HepG2 (cell line): ENCODE results near the gene GRIK4. TPM values are rescaled to one million over a fixed set of nuclear protein-coding genes. Genes with fewer than 3 reads are reported as not detected.

Experiments
- BCL6 ChIP-seq: IDR thresholded peaks from 2 replicates; pipeline ENCODE4 v1.6.1; 2016; ENCODE audit warnings: missing genetic modification reagents, missing compliant biosample characterization
- ISL2 ChIP-seq: sonication (generic); formaldehyde crosslinking; IDR thresholded peaks from 2 replicates; pipeline ENCODE4 v1.5.0; 2020; ENCODE audit warnings: missing genetic modification reagents
- SIX1 ChIP-seq: sonication (generic); formaldehyde crosslinking; IDR thresholded peaks from 2 replicates; pipeline ENCODE4 v1.4.0; 2020; ENCODE audit warnings: missing genetic modification reagents, borderline replicate concordance
- polyA plus RNA-seq, 8 experiments: library from polyadenylated mRNA; depleted of rRNA in 3 of 8; stranded (reverse) in 7 of 8; unstranded in 1 of 8; fragments of >200 nt; fragmentation: Illumina TruSeq in 4 of 8; extraction: Trizol in 4 of 8; gene quantifications; 2 replicates each; pipeline versions ENCODE4 v1.2.1 to v1.2.3, GENCODE V29; 2011 to 2016; ENCODE audit warnings: low read depth in 4 of 8, missing spikeins in 1 of 8, mixed read lengths in 1 of 8; ENCODE audit not compliant: insufficient read depth in 1 of 8
- total RNA-seq, 5 experiments: library from RNA; depleted of rRNA; stranded (reverse); fragments of >200 nt; fragmentation: Illumina TruSeq; extraction: Trizol; gene quantifications; 2 replicates each; pipeline ENCODE4 v1.2.3, GENCODE V29; 2016; ENCODE audit warnings: low read depth in 1 of 5
- TF ChIP-seq, protein P1 (sequence below): sonication (generic); formaldehyde crosslinking; IDR thresholded peaks from 2 replicates; pipeline ENCODE4 v1.5.1; 2020; ENCODE audit warnings: mild to moderate bottlenecking, missing genetic modification reagents, borderline replicate concordance
- TF ChIP-seq, protein P2 (sequence below): sonication (generic); formaldehyde crosslinking; IDR thresholded peaks from 2 replicates; pipeline ENCODE4 v1.4.0; 2020; ENCODE audit warnings: missing genetic modification reagents

The GRIK4 gene
- total and polyA plus RNA-seq, 2 of the 13 experiments (the other 11 are each of a cell fraction or from before 2014, with no cell fraction given), result 0.04 to 0.07 TPM

DNA sequence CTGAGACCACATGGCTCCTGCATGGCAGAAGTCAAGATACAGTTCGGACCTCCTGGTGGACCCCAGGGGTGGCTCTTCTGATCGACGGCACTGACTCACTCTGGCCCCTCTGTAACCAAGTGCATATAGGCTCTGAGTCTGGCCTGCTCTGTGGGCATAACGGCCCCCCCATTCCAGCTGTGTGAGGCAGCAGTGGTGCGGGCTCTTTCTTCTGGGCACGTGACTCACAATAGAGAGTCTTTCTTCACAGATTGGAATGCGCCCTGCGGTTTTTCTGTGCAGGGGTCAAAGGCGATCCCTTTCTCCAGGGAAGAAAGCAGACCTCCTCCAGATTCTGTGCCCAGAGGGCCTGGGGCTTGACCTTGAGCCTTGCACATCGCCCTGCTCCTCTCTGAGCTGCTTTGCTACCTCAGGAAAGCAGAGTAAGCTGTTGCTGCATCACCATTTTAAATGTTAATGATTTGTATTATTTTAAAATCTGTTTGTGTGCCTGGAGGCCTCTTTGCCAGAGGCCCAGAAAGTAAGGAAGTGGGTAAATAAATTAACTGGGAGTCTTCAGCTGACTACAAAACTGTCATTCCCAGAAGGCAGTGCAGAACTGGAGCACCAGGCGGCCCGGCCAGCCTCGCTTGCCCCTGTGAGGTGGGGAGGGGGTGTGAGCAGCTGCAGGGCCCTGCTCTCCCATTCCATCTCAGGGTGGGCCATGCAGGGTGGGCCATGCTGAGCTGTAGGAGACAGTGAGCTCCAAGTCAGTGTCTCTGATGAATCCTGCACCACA lies 199.0 kb downstream of the GRIK4 start (continued):
- TF ChIP-seq, protein P1, sequence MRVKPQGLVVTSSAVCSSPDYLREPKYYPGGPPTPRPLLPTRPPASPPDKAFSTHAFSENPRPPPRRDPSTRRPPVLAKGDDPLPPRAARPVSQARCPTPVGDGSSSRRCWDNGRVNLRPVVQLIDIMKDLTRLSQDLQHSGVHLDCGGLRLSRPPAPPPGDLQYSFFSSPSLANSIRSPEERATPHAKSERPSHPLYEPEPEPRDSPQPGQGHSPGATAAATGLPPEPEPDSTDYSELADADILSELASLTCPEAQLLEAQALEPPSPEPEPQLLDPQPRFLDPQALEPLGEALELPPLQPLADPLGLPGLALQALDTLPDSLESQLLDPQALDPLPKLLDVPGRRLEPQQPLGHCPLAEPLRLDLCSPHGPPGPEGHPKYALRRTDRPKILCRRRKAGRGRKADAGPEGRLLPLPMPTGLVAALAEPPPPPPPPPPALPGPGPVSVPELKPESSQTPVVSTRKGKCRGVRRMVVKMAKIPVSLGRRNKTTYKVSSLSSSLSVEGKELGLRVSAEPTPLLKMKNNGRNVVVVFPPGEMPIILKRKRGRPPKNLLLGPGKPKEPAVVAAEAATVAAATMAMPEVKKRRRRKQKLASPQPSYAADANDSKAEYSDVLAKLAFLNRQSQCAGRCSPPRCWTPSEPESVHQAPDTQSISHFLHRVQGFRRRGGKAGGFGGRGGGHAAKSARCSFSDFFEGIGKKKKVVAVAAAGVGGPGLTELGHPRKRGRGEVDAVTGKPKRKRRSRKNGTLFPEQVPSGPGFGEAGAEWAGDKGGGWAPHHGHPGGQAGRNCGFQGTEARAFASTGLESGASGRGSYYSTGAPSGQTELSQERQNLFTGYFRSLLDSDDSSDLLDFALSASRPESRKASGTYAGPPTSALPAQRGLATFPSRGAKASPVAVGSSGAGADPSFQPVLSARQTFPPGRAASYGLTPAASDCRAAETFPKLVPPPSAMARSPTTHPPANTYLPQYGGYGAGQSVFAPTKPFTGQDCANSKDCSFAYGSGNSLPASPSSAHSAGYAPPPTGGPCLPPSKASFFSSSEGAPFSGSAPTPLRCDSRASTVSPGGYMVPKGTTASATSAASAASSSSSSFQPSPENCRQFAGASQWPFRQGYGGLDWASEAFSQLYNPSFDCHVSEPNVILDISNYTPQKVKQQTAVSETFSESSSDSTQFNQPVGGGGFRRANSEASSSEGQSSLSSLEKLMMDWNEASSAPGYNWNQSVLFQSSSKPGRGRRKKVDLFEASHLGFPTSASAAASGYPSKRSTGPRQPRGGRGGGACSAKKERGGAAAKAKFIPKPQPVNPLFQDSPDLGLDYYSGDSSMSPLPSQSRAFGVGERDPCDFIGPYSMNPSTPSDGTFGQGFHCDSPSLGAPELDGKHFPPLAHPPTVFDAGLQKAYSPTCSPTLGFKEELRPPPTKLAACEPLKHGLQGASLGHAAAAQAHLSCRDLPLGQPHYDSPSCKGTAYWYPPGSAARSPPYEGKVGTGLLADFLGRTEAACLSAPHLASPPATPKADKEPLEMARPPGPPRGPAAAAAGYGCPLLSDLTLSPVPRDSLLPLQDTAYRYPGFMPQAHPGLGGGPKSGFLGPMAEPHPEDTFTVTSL (CRISPR knock-in tag), result peak; percentile 48; the same call in 1 of the 2 replicates
- TF ChIP-seq BCL6 (CRISPR knock-in tag), result 0 out of 2 replicates have a peak, but pooled peaks have one; percentile 36
- 0 out of 2 replicates have a peak, but pooled peaks have one; percentile 29 for TF ChIP-seq SIX1 (CRISPR knock-in tag)
- peak; percentile 59; the same call in 1 of the 2 replicates for TF ChIP-seq ISL2 (CRISPR knock-in tag)
- TF ChIP-seq, protein P2, sequence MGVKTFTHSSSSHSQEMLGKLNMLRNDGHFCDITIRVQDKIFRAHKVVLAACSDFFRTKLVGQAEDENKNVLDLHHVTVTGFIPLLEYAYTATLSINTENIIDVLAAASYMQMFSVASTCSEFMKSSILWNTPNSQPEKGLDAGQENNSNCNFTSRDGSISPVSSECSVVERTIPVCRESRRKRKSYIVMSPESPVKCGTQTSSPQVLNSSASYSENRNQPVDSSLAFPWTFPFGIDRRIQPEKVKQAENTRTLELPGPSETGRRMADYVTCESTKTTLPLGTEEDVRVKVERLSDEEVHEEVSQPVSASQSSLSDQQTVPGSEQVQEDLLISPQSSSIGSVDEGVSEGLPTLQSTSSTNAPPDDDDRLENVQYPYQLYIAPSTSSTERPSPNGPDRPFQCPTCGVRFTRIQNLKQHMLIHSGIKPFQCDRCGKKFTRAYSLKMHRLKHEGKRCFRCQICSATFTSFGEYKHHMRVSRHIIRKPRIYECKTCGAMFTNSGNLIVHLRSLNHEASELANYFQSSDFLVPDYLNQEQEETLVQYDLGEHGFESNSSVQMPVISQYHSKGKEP, result no peak
